Effector memory CD8-positive, alpha-beta T cell (primary cell): ENCODE results near the gene MPL.
"Not testable (repeated sequence)": the region's sequence is repeated elsewhere in the genome, so short reads cannot be mapped to it uniquely, and the experiment has no call there.

Experiments
- ATAC-seq: fragments of 150-1000 bp; cut with Tn5 transposase; replicated peaks from 2 replicates; pipeline ENCODE4 v1.10.0; 2021; ENCODE audit warnings: mild to moderate bottlenecking, moderate library complexity
- DNase-seq, 3 experiments: peaks; one replicate each; pipeline ENCODE4 v3.0.0; 2021
- H3K27ac Mint-ChIP-seq, 2 donors: one replicate each; pipeline ENCODE4 v1.8.0; 2022; ENCODE audit warnings: mild to moderate bottlenecking in 2 of 2, mixed read lengths in 2 of 2, moderate library complexity in 2 of 2
- H3K27me3 Mint-ChIP-seq, 2 donors: one replicate each; pipeline ENCODE4 v1.8.0; 2022; ENCODE audit warnings: mixed read lengths in 2 of 2
- H3K36me3 Mint-ChIP-seq: one replicate; pipeline ENCODE4 v1.8.0; 2022; ENCODE audit warnings: mild to moderate bottlenecking, moderate library complexity, mixed read lengths; ENCODE audit not compliant: insufficient read depth
- H3K4me1 Mint-ChIP-seq, 2 donors: one replicate each; pipeline ENCODE4 v1.8.0; 2022; ENCODE audit warnings: low read depth in 2 of 2, mixed read lengths in 2 of 2
- H3K4me3 Mint-ChIP-seq, 2 donors: one replicate each; pipeline ENCODE4 v1.8.0; 2022; ENCODE audit warnings: mild to moderate bottlenecking in 2 of 2, mixed read lengths in 2 of 2, moderate library complexity in 2 of 2
- H3K9me3 Mint-ChIP-seq, 2 donors: one replicate each; pipeline ENCODE4 v1.8.0; 2022; ENCODE audit warnings: mixed read lengths in 2 of 2

The MPL gene

DNA sequence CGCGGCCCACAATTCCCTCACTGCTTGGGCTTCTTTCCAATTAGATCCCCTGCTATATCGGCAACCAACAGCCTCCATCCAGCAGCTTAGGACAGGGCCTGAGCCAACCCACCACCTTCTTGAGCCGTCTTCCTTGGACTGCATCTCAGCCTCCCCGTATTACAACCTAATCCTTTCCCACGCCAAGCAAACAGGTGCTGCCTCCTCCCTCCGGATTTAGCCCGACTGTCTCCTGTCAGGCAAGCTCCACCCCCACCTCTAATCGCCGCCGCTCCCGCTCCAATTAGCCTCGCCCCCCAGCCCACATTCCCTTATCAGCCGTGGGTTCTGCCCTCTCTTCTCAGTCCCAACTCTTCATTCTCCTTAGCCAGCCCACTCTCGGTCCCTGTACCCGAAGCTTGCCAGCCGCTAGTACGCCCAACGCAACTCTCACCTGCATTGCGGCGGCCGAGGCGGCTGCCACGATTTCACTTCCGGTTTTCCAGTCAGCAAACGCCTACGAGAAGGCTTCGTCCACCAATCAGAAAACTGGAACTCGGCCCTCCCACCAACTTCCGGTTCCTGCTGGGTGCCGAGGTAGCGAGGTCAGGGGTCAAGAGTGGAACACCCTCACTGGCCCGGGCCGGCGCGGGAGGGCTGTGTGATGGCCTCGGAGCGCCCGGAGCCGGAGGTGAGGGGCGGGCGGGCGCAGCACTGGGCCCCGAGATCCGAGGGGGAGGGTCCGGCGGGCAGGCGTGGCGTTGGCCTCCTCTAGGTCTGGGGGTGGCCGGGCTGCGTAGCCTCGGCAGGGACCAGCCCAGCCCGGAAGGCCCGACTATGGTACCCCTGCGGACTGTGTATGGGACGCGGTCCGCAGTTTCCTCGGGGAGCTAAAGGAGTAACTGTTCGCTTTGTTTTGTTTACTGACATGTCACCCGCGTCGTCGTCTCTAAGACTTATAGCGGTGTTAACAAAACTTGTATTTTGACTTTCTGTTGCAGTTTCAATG lies 52.0 kb downstream of the MPL start, which contains the start of the genes MED8 and SZT2:
TSS of gene MED8 (minus strand) at position 475 of the 988 bp plus-strand sequence. CDS start at position 439, 36 bp downstream.
TSS of gene SZT2 (plus strand) at position 574 of the 988 bp plus-strand sequence. CDS start at position 644, 70 bp downstream.
- H3K9me3 Mint-ChIP-seq: no peaks in the 10 kb centered on the region
- peaks cover 40% of the 10 kb centered on the region for H3K36me3 Mint-ChIP-seq
- DNase-seq: peak; percentile 89 to 93 (median 90)
- H3K4me3 Mint-ChIP-seq: peak within 1 kb of the TSS; percentile 99
- H3K27me3 Mint-ChIP-seq: no peaks in the 10 kb centered on the region
- H3K4me1 Mint-ChIP-seq: peaks cover 31 to 41% of the 10 kb centered on the region in 2 donors
- ATAC-seq: peak; percentile 96
- H3K27ac Mint-ChIP-seq: peak within 1 kb of the TSS; percentile 98

DNA sequence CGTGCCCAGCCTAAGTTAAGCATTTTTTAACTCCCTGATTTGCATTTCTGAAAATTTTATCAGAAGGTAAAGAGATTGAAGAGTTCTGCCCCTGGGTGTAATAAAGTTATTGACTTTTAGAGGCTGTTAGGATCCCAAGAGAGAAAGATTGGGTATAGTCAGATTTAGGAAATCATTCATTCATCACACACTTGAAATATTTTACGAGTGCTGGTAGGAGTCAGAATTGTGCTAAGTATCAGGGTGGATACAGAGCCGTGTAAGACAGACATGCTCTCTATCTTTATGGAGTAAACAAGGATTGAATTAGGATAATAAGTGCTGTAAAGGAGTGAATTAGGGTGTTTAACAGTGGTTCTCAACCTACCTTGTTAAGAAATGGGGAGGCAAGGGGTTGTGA lies 55.1 kb downstream of the MPL start:
- H3K27me3 Mint-ChIP-seq: no peaks in the 10 kb centered on the region
- ATAC-seq (no peak), DNase-seq (no peak)
- H3K4me1 Mint-ChIP-seq: peaks cover 32 to 48% of the 10 kb centered on the region in 2 donors
- H3K27ac Mint-ChIP-seq: peak overlapping the region; percentile 0 to 2
- H3K4me3 Mint-ChIP-seq: no peak overlapping the region
- peaks cover 28% of the 10 kb centered on the region for H3K36me3 Mint-ChIP-seq
- H3K9me3 Mint-ChIP-seq: no peaks in the 10 kb centered on the region

DNA sequence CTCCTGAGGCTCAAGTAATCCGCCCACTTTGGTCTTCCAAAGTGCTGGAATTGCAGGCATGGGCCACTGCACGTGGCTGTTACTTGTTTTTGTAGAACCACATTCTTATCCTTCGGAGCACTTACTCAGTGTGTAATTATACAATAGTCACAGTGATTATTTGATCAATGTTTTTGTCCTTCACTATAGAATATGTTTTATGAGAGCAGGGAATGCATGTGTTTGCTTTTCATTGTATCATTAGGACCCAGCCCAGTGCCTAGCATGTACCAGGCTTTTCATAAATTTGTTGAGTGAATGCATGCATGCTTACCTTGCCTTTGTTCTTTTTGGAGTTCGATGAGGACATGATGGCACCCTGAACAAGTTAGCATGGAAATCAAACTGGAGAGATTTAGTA lies 57.9 kb downstream of the MPL start:
- H3K27ac Mint-ChIP-seq: no peak overlapping the region

DNA sequence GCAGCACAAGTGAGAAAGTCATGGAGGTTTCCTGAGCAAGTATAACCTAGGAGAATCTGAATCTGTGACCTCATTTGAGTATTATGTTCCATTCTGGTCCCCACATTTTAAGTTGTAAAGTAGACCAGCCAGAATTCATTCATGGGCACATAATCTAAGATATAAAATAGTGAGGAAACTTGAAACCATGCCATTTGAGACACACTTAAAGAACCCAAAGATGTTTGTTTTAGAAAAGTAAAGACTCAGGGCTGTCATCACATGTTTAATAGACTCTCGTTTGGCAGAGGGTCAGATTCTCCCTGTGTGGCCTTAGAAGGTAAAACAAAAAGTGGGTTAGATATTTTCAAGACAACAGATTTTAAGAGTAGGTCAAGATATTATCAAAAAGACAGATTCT lies 58.4 kb downstream of the MPL start:
- H3K9me3 Mint-ChIP-seq: no peaks in the 10 kb centered on the region
- peaks cover 14 to 18% of the 10 kb centered on the region in 2 donors for H3K4me1 Mint-ChIP-seq
- peak overlapping the region in 1 of 2 donors; percentile 80 for H3K27ac Mint-ChIP-seq
- no peak overlapping the region for H3K4me3 Mint-ChIP-seq
- H3K36me3 Mint-ChIP-seq: peaks cover 20% of the 10 kb centered on the region
- H3K27me3 Mint-ChIP-seq: no peaks in the 10 kb centered on the region
- ATAC-seq: no peak
- DNase-seq: no peak

More for the DNA sequence above, 57.9 kb downstream of the MPL start:
- DNase-seq (no peak), ATAC-seq (no peak)
- Mint-ChIP-seq H3K36me3 (peaks cover 20% of the 10 kb centered on the region), H3K9me3 (no peaks in the 10 kb centered on the region), H3K4me3 (no peak overlapping the region), H3K27me3 (no peaks in the 10 kb centered on the region), H3K4me1 (peaks cover 15 to 22% of the 10 kb centered on the region in 2 donors)

DNA sequence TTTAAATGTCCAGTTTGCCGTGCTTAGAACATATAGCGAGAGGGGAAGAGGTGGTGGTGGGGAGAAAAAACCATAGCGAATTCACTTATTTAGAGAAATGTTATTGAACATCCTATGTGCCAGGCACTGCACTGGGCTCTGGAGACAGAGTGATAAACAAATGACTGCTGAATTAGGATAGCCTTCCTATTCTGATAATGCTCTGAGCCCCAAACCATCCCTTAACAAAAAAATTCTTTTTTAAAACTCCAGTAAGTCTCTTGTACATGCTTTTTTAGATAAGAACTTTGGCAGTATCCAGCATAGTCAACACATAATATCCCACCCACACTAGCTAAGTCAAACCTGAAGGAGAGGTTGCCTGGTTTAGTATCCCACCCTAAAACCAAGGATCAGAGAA lies 60.6 kb downstream of the MPL start:
- Mint-ChIP-seq H3K27ac (peak overlapping the region in 1 of 2 donors; percentile 23), H3K36me3 (peaks cover 28% of the 10 kb centered on the region), H3K4me1 (peaks cover 13 to 14% of the 10 kb centered on the region in 2 donors), H3K27me3 (no peaks in the 10 kb centered on the region), H3K9me3 (no peaks in the 10 kb centered on the region), H3K4me3 (no peak overlapping the region)
- ATAC-seq (no peak), DNase-seq (no peak)

DNA sequence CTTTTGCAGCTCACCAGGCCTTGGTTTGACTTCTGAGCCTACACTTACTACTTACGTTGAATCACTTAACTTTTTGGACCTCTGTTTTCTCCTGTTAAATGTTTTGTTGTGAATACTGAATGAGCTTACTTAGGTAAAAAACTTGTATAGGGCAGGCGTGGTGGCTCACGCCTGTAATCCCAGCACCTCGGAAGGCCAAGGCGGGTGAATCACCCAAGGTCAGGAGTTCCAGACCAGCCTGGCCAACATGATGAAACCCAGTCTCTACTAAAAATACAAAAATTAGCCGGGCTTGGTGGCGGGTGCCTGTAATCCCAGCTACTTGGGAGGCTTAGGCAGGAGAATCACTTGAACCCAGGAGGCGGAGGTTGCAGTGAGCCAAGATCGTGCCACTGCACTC lies 62.8 kb downstream of the MPL start:
- not testable (repeated sequence) for H3K4me3 Mint-ChIP-seq, H3K9me3 Mint-ChIP-seq, ATAC-seq, H3K27me3 Mint-ChIP-seq, H3K27ac Mint-ChIP-seq, DNase-seq
- H3K36me3 Mint-ChIP-seq: peaks cover 36% of the 10 kb centered on the region
- H3K4me1 Mint-ChIP-seq: peaks cover 14 to 15% of the 10 kb centered on the region in 2 donors

DNA sequence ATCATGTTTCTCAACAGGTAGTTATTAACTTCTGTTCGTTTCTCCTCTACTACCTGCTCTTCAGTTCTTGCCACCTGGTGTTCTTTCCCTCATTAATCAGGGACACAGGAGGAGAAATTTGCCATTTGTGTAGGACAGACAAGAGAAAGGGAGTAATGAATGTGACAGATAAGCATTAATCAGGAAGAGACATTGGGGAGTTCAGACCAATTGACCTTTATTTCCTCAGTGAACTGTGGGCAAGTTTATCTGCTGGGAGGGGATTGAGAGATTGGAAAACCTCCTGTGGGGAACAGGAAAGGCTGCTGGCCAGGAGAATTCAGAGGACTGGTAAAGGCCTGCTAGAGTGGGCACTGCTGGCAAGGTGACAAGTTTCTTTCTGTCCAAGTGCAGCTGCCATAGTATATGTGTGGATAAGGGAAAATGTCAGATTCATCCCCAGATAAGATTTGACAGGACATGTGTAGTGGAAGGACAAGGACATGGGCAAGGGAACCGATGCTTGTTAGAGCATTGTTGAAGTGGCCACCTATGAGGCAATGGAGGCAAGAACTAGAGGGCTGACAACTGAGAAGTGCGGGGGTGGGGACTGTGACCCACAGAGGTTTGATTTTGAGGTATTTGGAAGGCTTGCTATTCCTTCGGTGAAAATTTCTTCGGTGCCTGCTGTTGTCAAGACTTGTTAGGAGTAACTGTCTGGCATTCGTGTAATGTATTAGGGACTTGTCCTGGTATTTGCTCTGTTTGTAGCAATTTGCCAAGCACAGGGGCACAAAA lies 64.7 kb downstream of the MPL start:
- Mint-ChIP-seq H3K36me3 (peaks cover 46% of the 10 kb centered on the region), H3K9me3 (no peaks in the 10 kb centered on the region), H3K27me3 (no peaks in the 10 kb centered on the region), H3K4me3 (no peak overlapping the region), H3K27ac (peak overlapping the region; percentile 41), H3K4me1 (peaks cover 7 to 10% of the 10 kb centered on the region in 2 donors)
- DNase-seq (no peak), ATAC-seq (no peak)
